GM21786 (cell line): ENCODE measurements around the gene CACUL1.
"Not testable (repeated sequence)": the region's sequence is repeated elsewhere in the genome, so short reads cannot be mapped to it uniquely, and the experiment has no call there.

Experiments used
- ATAC-seq: cut with Tn5 transposase; IDR thresholded peaks from one replicate; pipeline ENCODE4 v1.9.1; 2021; ENCODE audit not compliant: unreplicated experiment

CACUL1 gene

GRCh38 chr10:118692872-118693271 lies 61.9 kb downstream of the CACUL1 start:
- ATAC-seq, result no peak

- ATAC-seq, result no peak
These were observed 65.5 kb downstream of the CACUL1 start for GRCh38 chr10:118689070-118689858.

- no peak for ATAC-seq
These were observed 67.3 kb downstream of the CACUL1 start for GRCh38 chr10:118687472-118687871.

- ATAC-seq, result no peak
These were observed 72.2 kb downstream of the CACUL1 start for GRCh38 chr10:118682533-118682932.

GRCh38 chr10:118680197-118680596 lies 74.6 kb downstream of the CACUL1 start:
- ATAC-seq, result no peak

- no peak for ATAC-seq
These were observed 80.4 kb downstream of the CACUL1 start for GRCh38 chr10:118674226-118674919.

- ATAC-seq, result no peak
These were observed 81.7 kb downstream of the CACUL1 start for GRCh38 chr10:118672766-118673715.

GRCh38 chr10:118672153-118672552 lies 82.6 kb downstream of the CACUL1 start:
- ATAC-seq, result no peak

GRCh38 chr10:118671221-118671620 lies 83.5 kb downstream of the CACUL1 start:
- ATAC-seq, result not testable (repeated sequence)

GRCh38 chr10:118670472-118671124 lies 84.2 kb downstream of the CACUL1 start:
- no peak for ATAC-seq

- no peak for ATAC-seq
These were observed 84.9 kb downstream of the CACUL1 start for GRCh38 chr10:118669835-118670234.

GRCh38 chr10:118669020-118669791 lies 85.6 kb downstream of the CACUL1 start:
- no peak for ATAC-seq

GRCh38 chr10:118668228-118668952 lies 86.4 kb downstream of the CACUL1 start:
- ATAC-seq, result no peak

- no peak for ATAC-seq
These were observed 87.0 kb downstream of the CACUL1 start for GRCh38 chr10:118667732-118668131.

GRCh38 chr10:118666350-118666749 lies 88.4 kb downstream of the CACUL1 start:
- ATAC-seq, result no peak

- no peak for ATAC-seq
These were observed 90.4 kb downstream of the CACUL1 start for GRCh38 chr10:118664321-118664720.

- no peak for ATAC-seq
These were observed 91.6 kb downstream of the CACUL1 start for GRCh38 chr10:118663176-118663575.

GRCh38 chr10:118662228-118663035 lies 92.3 kb downstream of the CACUL1 start:
- no peak for ATAC-seq

- ATAC-seq, result no peak
These were observed 96.0 kb downstream of the CACUL1 start for GRCh38 chr10:118658762-118659161.
